Gastrocnemius medialis (tissue), 4 donors: Measurements from ENCODE around the gene ALK.

Experiments
- POLR2A ChIP-seq, 2 donors: fragments of 450-650 bp; IDR thresholded peaks; one replicate each; pipeline ENCODE4 v1.6.1; 2017; ENCODE audit warnings: antibody characterized with exemption in 2 of 2, mild to moderate bottlenecking in 2 of 2, moderate library complexity in 2 of 2
- TF ChIP-seq, protein P1 (sequence below), 5 experiments: fragments of 450-650 bp in 3 of 5; fragments of 200-600 bp in 2 of 5; sonication (generic) in 2 of 5; IDR thresholded peaks in 4 of 5; conservative IDR thresholded peaks in 1 of 5; 1 replicate in 4 of 5; 2 replicates in 1 of 5; pipeline ENCODE4 v1.5.1; 2016 to 2019; ENCODE audit warnings: antibody characterized with exemption in 5 of 5, mild to moderate bottlenecking in 3 of 5, moderate library complexity in 3 of 5

DNA sequence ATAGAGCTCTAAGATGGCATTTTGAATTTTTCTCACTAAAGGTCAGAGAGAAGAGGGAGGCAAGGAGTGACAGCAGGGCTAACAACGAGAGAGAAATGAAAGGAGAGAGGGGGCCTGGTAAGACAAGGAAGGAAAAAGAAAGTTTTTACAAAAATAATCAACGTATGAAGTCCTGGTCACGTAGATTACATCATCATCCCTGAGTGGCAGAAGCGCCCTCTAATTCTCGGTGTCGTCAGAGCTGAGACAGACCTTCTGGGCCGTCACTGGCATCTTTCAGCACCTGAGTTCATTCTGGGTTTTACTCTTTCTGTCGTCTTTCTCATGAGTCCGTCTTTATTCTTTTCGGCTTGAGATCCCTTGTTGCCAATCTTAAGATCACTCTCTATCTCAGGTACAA is 329.8 kb downstream of the ALK start:
- TF ChIP-seq, protein P1, sequence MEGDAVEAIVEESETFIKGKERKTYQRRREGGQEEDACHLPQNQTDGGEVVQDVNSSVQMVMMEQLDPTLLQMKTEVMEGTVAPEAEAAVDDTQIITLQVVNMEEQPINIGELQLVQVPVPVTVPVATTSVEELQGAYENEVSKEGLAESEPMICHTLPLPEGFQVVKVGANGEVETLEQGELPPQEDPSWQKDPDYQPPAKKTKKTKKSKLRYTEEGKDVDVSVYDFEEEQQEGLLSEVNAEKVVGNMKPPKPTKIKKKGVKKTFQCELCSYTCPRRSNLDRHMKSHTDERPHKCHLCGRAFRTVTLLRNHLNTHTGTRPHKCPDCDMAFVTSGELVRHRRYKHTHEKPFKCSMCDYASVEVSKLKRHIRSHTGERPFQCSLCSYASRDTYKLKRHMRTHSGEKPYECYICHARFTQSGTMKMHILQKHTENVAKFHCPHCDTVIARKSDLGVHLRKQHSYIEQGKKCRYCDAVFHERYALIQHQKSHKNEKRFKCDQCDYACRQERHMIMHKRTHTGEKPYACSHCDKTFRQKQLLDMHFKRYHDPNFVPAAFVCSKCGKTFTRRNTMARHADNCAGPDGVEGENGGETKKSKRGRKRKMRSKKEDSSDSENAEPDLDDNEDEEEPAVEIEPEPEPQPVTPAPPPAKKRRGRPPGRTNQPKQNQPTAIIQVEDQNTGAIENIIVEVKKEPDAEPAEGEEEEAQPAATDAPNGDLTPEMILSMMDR (IDR thresholded peaks at IDR 0.05 in 4 of 5, conservative IDR thresholded peaks at IDR 0.05 in 1 of 5), result no peak
- no peak for TF ChIP-seq POLR2A (IDR thresholded peaks at IDR 0.05)
